Subcutaneous abdominal adipose tissue (tissue), 5 donors: ENCODE data around the gene NAT8L.

Source experiments
- H3K27ac ChIP-seq: one replicate; pipeline ENCODE4 v1.7.0; 2013; ENCODE audit warnings: low read depth, mild to moderate bottlenecking, inconsistent platforms, low read length, moderate library complexity
- H3K27me3 ChIP-seq, 5 donors: one replicate each; pipeline ENCODE4 v1.7.0; 2013; ENCODE audit warnings: low read length in 5 of 5, inconsistent platforms in 1 of 5; ENCODE audit not compliant: control insufficient read depth in 5 of 5, insufficient read depth in 4 of 5
- H3K36me3 ChIP-seq, 5 donors: one replicate each; pipeline ENCODE4 v1.7.0; 2013; ENCODE audit warnings: low read length in 5 of 5; ENCODE audit not compliant: control insufficient read depth in 5 of 5, insufficient read depth in 5 of 5
- H3K4me1 ChIP-seq, 5 donors: one replicate each; pipeline ENCODE4 v1.7.0; 2013; ENCODE audit warnings: low read length in 5 of 5, mild to moderate bottlenecking in 3 of 5, moderate library complexity in 1 of 5; ENCODE audit not compliant: control insufficient read depth in 5 of 5, insufficient read depth in 5 of 5
- H3K4me3 ChIP-seq, 5 donors: one replicate each; pipeline ENCODE4 v1.7.0; 2013; ENCODE audit warnings: low read length in 5 of 5, low read depth in 1 of 5
- H3K9ac ChIP-seq, 5 donors: one replicate each; pipeline ENCODE4 v1.7.0; 2013; ENCODE audit warnings: low read length in 5 of 5, mild to moderate bottlenecking in 4 of 5, moderate library complexity in 3 of 5
- H3K9me3 ChIP-seq, 5 donors: one replicate each; pipeline ENCODE4 v1.7.0; 2013; ENCODE audit warnings: low read length in 5 of 5; ENCODE audit not compliant: control insufficient read depth in 5 of 5
- donor health status: healthy.
- donor health status: healthy.
- donor health status: healthy.
- donor health status: healthy.
- donor health status: healthy.

Gene NAT8L

DNA sequence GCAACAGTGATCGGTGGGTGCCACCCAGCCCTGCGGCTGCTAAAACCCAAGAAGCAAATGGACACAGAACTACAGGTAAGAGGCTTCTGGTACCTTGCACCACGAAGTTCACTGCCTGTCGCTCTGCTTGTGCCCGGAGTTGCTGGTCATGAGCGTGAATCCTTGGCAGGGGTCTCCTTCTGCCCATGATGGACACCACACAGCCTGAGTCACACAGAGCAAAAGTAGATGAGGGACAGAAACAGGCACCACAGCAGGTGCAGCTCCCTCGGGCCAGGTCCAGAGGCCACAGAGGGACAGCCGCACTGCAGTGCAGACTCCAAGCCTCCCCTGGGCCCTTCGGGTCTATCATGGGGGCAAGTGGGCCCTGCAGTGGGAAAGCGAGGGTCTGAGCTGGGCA is 22.4 kb downstream of the NAT8L start:
- no peak overlapping the region for H3K9ac ChIP-seq
- H3K27ac ChIP-seq: no peak overlapping the region
- H3K27me3 ChIP-seq: no peaks in the 10 kb centered on the region
- H3K4me3 ChIP-seq: no peak overlapping the region
- H3K9me3 ChIP-seq: no peaks in the 10 kb centered on the region
- H3K36me3 ChIP-seq: peaks cover 0 to 5% (median 0%) of the 10 kb centered on the region in 5 donors
- H3K4me1 ChIP-seq: peaks cover 0 to 9% (median 7%) of the 10 kb centered on the region in 5 donors

DNA sequence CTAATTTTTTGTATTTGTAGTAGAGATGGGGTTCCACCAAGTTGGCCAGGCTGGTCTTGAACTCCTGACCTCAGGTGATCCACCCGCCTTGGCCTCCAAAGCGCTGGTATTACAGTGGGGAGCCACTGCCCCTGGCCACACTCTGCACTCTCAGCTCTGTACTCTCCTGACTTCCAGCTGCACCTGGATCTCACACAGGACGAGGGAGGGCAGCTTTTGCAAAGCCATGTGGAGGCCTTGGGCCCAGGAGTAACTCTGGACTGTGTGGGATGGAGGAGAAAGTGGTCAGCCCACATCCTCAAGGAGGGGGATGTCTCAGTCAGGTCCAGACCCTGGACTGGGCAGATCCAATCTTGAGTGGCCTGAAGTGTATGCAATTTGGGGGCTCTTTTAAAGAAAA is 23.0 kb downstream of the NAT8L start:
- Histone ChIP-seq H3K27me3 (no peaks in the 10 kb centered on the region), H3K4me3 (no peak overlapping the region), H3K9ac (no peak overlapping the region), H3K9me3 (peaks cover 0 to 4% (median 0%) of the 10 kb centered on the region in 5 donors), H3K27ac (no peak overlapping the region), H3K36me3 (peaks cover 0 to 5% (median 0%) of the 10 kb centered on the region in 5 donors), H3K4me1 (peaks cover 0 to 9% (median 7%) of the 10 kb centered on the region in 5 donors)

- H3K9me3 ChIP-seq: peaks cover 0 to 6% (median 0%) of the 10 kb centered on the region in 5 donors
- H3K4me1 ChIP-seq: peaks cover 0 to 9% (median 7%) of the 10 kb centered on the region in 5 donors
- H3K27me3 ChIP-seq: no peaks in the 10 kb centered on the region
- no peak overlapping the region for H3K4me3 ChIP-seq
- no peak overlapping the region for H3K27ac ChIP-seq
- H3K9ac ChIP-seq: no peak overlapping the region
- peaks cover 0 to 5% (median 0%) of the 10 kb centered on the region in 5 donors for H3K36me3 ChIP-seq
These were observed 23.5 kb downstream of the NAT8L start for GRCh38 chr4:2082627-2083026.

- peaks cover 0 to 3% (median 0%) of the 10 kb centered on the region in 5 donors for H3K36me3 ChIP-seq
These were observed 24.1 kb downstream of the NAT8L start for GRCh38 chr4:2083116-2083825.

GRCh38 chr4:2083826-2084160 is 24.7 kb downstream of the NAT8L start:
- Histone ChIP-seq H3K4me3 (no peak overlapping the region), H3K9ac (no peak overlapping the region), H3K9me3 (peaks cover 0 to 6% (median 0%) of the 10 kb centered on the region in 5 donors), H3K36me3 (peaks cover 0 to 3% (median 0%) of the 10 kb centered on the region in 5 donors), H3K4me1 (peaks cover 0 to 9% (median 7%) of the 10 kb centered on the region in 5 donors), H3K27ac (no peak overlapping the region), H3K27me3 (no peaks in the 10 kb centered on the region)

More at GRCh38 chr4:2083116-2083825, 24.1 kb downstream of the NAT8L start:
- no peak overlapping the region for H3K9ac ChIP-seq
- H3K27ac ChIP-seq: no peak overlapping the region
- H3K27me3 ChIP-seq: no peaks in the 10 kb centered on the region
- H3K9me3 ChIP-seq: peaks cover 0 to 6% (median 0%) of the 10 kb centered on the region in 5 donors
- H3K4me1 ChIP-seq: peaks cover 0 to 9% (median 7%) of the 10 kb centered on the region in 5 donors
- no peak overlapping the region for H3K4me3 ChIP-seq

GRCh38 chr4:2084316-2084715 is 25.2 kb downstream of the NAT8L start:
- no peak overlapping the region for H3K4me3 ChIP-seq
- peaks cover 0 to 6% (median 0%) of the 10 kb centered on the region in 5 donors for H3K9me3 ChIP-seq
- no peaks in the 10 kb centered on the region for H3K27me3 ChIP-seq
- peaks cover 0 to 3% (median 0%) of the 10 kb centered on the region in 5 donors for H3K36me3 ChIP-seq
- H3K9ac ChIP-seq: no peak overlapping the region
- no peak overlapping the region for H3K27ac ChIP-seq
- peaks cover 0 to 13% (median 7%) of the 10 kb centered on the region in 5 donors for H3K4me1 ChIP-seq

GRCh38 chr4:2085496-2085901 is 26.4 kb downstream of the NAT8L start:
- peaks cover 0 to 6% (median 0%) of the 10 kb centered on the region in 5 donors for H3K9me3 ChIP-seq
- no peak overlapping the region for H3K9ac ChIP-seq
- peaks cover 0 to 3% (median 0%) of the 10 kb centered on the region in 5 donors for H3K36me3 ChIP-seq
- no peak overlapping the region for H3K4me3 ChIP-seq
- H3K27ac ChIP-seq: no peak overlapping the region
- H3K27me3 ChIP-seq: no peaks in the 10 kb centered on the region
- H3K4me1 ChIP-seq: peaks cover 0 to 17% (median 7%) of the 10 kb centered on the region in 5 donors

- peaks cover 0 to 34% (median 18%) of the 10 kb centered on the region in 5 donors for H3K4me1 ChIP-seq
- H3K9me3 ChIP-seq: peaks cover 0 to 6% (median 0%) of the 10 kb centered on the region in 5 donors
- H3K9ac ChIP-seq: no peak overlapping the region
- no peaks in the 10 kb centered on the region for H3K27me3 ChIP-seq
- H3K27ac ChIP-seq: no peak overlapping the region
- H3K4me3 ChIP-seq: no peak overlapping the region
- peaks cover 0 to 3% (median 0%) of the 10 kb centered on the region in 5 donors for H3K36me3 ChIP-seq
These were observed 28.0 kb downstream of the NAT8L start for GRCh38 chr4:2087170-2087569.

GRCh38 chr4:2089222-2089621 is 30.1 kb downstream of the NAT8L start:
- Histone ChIP-seq H3K36me3 (peaks cover 0 to 3% (median 0%) of the 10 kb centered on the region in 5 donors), H3K9ac (no peak overlapping the region), H3K4me1 (peaks cover 0 to 39% (median 16%) of the 10 kb centered on the region in 5 donors), H3K9me3 (peaks cover 0 to 6% (median 0%) of the 10 kb centered on the region in 5 donors), H3K4me3 (no peak overlapping the region), H3K27me3 (no peaks in the 10 kb centered on the region), H3K27ac (peak overlapping the region; percentile 44)

GRCh38 chr4:2090642-2091041 is 31.5 kb downstream of the NAT8L start:
- Histone ChIP-seq H3K4me3 (no peak overlapping the region), H3K9ac (no peak overlapping the region), H3K9me3 (peaks cover 0 to 6% (median 0%) of the 10 kb centered on the region in 5 donors), H3K27ac (no peak overlapping the region), H3K36me3 (peaks cover 0 to 3% (median 0%) of the 10 kb centered on the region in 5 donors), H3K27me3 (no peaks in the 10 kb centered on the region), H3K4me1 (peaks cover 0 to 49% (median 16%) of the 10 kb centered on the region in 5 donors)
